ENCODE results near the gene MMD.

Gene MMD

DNA sequence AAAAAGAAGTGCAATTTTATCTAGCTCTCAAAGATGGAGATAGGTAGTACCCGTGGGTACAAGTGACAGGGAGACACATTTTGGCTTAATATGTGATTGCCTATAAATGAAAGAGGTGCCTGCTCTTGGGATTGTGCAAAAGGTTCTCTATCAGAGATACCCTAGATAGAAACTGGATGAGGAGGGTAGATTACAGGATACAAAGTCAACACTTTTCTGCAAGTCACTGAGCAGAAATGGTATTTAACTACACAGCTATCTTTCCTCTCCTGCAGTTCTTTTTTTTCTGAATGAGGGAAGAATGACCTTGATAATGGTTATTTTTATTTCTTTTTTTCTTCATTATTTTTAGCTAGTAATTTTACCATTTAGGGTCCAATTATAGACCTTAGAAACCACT, 67.6 kb downstream of the MMD start:
- in situ Hi-C loops (cut with MboI; ENCODE audit: low sequenced_read_pairs) = no loop called here

DNA sequence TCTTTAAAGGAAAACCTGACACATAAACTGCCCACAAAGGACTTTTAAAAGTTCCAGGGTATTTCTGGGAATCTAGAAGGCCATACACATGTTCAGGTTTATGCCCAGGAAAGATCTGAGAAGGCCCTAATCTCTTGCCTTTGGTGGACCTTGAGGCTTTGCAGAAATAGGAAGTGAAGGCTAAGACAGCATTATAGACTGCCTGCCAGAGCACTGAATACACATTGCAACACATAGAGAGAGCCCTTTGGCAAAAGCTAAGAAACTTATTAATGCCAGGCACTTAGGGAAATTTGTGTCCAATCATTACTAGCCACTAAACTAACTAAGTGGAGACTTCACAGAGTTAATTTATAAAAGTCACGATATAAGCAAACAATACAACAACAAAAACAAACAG, 70.4 kb downstream of the MMD start:
- in situ Hi-C loops (cut with MboI; ENCODE audit: low sequenced_read_pairs) = no loop called here

DNA sequence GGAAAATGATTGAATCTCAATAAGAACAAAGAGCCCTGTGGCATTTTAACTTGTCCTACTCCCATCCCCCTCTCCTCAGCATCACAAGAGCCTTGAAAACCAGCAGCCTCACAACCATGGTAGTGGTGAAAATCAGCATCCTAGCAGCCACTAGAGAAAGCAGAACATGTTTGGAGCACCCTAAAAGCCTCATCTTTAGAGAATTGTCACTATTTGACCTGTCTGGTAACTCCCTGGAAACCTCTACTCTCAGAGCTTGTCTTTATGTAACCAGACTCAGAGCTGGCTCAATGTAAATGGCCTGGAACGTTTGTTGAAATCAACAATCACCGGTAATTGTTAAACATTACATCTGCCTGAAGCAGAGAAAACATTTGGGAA, 70.8 kb downstream of the MMD start:
- in situ Hi-C loops (cut with MboI; ENCODE audit: low sequenced_read_pairs) = no loop called here

DNA sequence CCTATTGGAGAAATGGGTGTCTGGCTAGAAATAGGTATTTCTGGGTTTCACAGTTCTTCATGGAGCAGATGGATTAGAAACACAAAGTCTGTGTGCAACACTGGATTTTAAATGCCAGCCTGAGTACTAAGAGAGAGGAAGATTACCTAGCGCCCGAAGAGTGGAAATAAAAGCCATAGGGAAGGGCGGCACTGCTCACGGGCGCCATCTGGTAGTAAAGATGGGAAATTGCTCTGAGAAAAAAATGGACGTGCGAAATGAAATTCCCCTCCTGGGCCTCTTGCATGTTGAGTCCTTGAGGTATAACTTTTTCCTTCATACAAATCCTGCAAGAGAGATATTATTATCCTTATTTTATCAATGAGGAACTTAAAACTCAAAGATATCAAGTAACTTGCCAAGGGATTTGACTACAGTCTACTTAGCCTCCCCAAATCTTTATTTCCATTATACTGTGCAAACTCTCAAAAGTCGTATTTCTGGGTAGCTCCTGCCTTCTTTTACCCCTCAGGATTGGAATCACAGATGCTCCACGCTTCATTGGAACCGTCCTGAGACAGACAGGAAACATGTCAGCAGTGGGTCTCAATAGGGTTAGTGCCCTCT, 72.8 kb downstream of the MMD start:
- in situ Hi-C loops (cut with MboI; ENCODE audit: low sequenced_read_pairs) = no loop called here

DNA sequence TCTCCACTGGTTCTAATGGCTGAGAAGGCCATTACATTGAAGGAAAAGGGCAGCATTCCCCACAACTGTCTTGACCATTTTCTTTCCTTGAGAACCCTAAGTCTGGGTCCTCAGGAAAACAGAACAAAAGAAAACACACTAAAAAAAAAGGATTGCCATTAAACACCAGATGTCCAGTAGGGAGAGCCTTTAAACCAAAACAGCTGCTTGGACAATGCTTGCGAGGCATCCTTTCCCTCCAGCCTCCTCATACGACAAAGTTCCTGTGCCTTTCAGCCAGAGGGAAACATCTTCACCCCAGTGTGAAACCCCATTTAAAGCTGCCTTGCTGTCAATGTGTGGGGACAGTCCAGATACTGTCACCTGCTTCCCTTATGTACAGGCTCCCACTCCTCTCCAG, 74.3 kb downstream of the MMD start:
- in situ Hi-C loops (cut with MboI; ENCODE audit: low sequenced_read_pairs) = no loop called here

DNA sequence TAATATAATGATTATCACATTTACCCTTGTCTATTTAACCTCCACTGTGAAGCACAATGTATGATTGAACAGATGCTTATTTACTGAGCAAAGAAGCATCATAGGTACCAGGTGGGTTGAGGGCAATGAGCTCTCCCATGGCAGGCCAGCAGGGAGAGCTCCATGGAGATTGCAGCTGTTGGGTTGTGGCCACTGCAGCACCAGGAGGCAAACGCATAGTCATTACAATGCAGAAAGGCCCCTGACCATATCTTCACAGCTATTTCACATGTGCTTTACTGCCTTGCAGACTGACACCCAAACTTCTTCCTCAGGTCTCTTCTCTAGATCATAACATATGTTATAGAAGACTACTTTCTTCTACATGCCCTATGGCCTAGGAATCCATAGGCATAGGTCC, 75.0 kb downstream of the MMD start:
- in situ Hi-C loops (cut with MboI; ENCODE audit: low sequenced_read_pairs) = no loop called here

DNA sequence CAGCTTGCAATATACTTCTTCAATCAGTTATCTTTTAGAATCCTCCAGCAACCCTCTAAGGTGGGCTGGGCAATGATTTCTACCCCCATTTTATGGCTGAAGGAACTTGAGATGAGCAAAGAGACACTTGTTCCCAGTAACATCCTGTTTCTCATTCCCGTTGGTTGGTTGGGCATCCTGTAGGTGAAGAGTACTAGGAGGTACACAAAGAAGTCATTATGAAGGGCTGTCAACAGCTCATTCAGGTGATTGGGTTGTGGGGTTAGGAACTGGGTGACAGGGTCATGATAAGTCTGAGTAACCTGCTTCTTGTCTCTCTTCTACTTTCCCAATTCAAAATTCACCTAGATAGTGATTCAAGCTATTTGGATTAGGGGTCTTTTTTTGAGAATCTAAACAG, 76.5 kb downstream of the MMD start:
- in situ Hi-C loops (cut with MboI; ENCODE audit: low sequenced_read_pairs) = no loop called here

DNA sequence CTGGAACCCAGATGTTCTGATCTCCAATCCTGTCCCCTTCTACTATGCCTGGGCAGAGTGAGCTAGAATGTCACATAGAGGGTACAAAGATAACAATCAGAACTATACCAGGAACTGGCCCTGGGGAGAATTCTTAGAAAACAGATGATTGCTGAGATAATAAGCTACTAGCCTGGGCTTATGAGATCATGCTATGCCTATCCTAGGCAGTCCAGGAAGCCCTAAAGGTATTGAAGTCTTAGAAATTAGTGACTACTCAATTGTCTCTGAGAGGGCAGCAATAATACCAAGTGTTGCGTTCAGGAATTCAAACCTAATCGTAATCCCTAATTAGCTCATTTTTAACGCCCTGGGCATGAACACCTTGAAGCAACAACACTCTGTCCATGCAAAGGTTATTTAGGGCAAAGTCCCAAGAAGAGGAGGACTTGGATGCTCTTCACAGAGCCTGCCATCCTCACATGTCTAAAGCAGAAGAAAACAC, 77.1 kb downstream of the MMD start:
- in situ Hi-C loops (cut with MboI; ENCODE audit: low sequenced_read_pairs) = no loop called here

DNA sequence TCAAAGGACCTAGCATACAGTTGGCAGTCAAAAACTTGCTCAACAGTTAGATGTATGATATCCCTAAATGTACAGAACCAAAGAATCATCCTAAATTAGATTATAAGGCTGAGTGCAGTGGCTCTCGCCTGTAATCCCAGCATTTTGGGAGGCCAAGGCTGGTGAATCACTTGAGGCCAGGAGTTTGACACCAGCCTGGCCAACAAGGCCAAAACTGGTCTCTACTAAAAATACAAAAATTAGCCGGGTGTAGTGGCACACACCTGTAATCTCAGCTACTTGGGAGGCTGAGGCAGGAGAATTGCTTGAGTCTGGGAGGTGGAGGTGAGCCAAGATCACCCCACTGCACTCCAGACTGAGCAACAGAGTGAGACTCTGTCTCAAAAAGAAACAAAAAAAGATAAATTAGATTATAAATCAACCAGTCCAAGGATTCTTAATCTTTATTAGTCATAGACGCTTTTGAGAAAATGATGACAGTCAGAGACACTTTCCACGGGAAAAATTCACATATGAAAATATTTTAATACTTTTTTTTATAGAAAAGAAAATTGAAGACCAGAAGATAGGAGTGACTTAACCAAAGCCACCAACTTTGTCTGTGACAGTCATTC, 77.6 kb downstream of the MMD start:
- in situ Hi-C loops (cut with MboI; ENCODE audit: low sequenced_read_pairs) = no loop called here

DNA sequence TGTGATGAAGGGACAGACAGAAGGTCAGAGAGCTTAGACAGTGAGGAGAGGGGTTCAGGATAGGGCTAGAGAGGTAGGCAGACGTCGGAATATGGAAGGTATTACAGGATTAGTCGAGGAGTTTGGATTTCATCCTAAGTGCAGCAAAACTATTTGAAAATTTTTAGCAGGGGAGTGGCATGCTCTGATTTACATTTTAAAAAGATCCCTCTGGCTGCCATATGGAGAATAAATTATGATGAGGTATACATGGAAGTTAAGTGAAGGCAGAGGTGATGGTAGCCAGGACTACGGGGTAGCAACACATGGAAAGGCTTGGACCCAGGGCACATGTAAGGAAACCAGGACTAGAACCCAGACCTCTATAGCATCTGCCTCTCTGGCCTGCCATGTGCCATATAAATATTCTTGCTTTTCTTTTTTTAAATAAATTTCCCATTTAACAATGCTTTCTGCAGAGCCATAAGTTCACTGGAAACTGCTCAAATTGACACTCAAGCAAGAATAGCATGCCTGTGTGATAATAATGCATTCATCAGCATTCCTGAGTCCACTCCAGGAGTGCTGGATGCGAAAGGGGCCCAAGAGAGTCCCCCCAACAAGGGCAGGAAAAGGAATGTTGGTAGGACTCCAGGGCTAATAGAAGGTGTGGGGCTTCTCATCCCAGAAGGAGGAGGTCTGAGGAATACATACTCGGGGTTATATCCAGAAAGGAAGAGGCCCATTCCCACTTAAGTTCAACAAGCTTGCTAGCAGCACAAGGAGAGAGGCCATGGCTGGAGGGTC, 78.6 kb downstream of the MMD start:
- in situ Hi-C loops (cut with MboI; ENCODE audit: low sequenced_read_pairs) = no loop called here
